ENCODE data around the gene KCNQ2.

Gene KCNQ2

DNA sequence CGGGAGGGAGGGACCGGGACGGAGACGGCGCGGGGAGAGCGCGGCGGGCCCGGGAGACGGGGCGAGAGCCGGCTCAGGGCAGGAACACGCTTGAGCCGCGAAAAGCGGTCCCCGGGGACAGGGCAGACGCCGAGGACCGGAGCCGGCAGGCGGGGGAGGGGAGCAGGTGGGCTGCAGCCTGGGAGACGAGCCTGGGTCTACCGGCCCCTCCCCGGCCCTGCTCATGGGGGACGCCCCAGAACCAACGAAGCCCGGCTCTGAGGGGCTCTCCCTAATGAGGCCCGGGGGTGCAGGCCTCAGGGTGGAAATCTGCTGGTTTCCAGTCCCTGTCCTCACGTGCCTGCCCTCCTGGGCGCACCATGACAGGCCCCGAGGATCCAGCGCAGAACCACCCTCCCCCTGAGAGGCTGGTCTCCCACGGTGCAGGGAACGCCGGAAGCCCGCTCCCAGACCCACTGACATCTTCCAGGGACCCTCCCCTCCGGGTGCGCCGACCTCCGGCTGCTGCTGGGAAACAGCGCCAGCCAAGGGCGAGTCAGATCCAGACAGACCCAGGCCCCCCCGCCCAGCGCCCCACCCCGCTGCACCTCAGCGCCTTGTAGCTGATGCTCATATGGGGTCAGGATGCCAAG lies 27.0 kb upstream of the KCNQ2 start:
- Histone ChIP-seq H3K27ac (replicated peaks) (no peak overlapping the region), H3K27me3 (ENCODE audit: insufficient read depth, poor library complexity, severe bottlenecking) (peaks cover 25% of the 10 kb centered on the region), H3K4me3 (replicated peaks; ENCODE audit: insufficient read depth, low read length) (no peak overlapping the region)
- no peak for DNase-seq (ENCODE audit: low read depth in 1 of 2, low spot score in 1 of 2)
- TF ChIP-seq SPI1 (IDR thresholded peaks at IDR 0.05; ENCODE audit: borderline replicate concordance, low read depth), result no peak
- no peak for TF ChIP-seq POLR2AphosphoS5 (IDR thresholded peaks at IDR 0.05; ENCODE audit: low read depth)
- TF ChIP-seq CTCF (IDR thresholded peaks at IDR 0.05; ENCODE audit: insufficient read depth, low read length), result no peak
- TF ChIP-seq, protein P1, sequence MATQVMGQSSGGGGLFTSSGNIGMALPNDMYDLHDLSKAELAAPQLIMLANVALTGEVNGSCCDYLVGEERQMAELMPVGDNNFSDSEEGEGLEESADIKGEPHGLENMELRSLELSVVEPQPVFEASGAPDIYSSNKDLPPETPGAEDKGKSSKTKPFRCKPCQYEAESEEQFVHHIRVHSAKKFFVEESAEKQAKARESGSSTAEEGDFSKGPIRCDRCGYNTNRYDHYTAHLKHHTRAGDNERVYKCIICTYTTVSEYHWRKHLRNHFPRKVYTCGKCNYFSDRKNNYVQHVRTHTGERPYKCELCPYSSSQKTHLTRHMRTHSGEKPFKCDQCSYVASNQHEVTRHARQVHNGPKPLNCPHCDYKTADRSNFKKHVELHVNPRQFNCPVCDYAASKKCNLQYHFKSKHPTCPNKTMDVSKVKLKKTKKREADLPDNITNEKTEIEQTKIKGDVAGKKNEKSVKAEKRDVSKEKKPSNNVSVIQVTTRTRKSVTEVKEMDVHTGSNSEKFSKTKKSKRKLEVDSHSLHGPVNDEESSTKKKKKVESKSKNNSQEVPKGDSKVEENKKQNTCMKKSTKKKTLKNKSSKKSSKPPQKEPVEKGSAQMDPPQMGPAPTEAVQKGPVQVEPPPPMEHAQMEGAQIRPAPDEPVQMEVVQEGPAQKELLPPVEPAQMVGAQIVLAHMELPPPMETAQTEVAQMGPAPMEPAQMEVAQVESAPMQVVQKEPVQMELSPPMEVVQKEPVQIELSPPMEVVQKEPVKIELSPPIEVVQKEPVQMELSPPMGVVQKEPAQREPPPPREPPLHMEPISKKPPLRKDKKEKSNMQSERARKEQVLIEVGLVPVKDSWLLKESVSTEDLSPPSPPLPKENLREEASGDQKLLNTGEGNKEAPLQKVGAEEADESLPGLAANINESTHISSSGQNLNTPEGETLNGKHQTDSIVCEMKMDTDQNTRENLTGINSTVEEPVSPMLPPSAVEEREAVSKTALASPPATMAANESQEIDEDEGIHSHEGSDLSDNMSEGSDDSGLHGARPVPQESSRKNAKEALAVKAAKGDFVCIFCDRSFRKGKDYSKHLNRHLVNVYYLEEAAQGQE (IDR thresholded peaks at IDR 0.05; ENCODE audit: insufficient replicate concordance, low read depth), result no peak
- TF ChIP-seq GABPA (IDR thresholded peaks at IDR 0.05; ENCODE audit: low read depth), result no peak

DNA sequence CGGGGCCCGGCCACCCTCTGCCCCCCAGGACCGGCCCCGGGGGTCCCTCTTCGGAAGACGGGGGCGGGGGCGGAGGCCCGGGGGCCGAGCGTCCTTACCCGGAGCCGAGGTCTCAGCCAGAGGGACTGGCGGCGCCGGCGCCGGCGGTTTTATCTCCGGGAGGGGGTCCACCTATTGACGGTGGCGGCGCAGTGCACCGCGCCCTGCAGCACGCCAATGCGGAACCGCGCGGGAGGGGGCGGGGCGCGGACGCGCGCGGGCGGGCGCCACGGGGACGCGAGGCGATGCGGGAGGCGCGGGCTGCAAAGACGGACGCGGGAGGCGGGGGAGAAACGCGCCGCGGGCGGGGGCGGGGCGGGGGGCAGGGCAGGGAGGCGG lies 26.5 kb upstream of the KCNQ2 start, which contains the start of gene EEF1A2:
TSS of gene EEF1A2 (minus strand) at position 124 of the 378 bp plus-strand sequence. CDS start 1,320 bp downstream, outside the sequence.
- Histone ChIP-seq H3K27ac (replicated peaks) (no peak within 1 kb of the TSS), H3K4me3 (replicated peaks; ENCODE audit: insufficient read depth, low read length) (no peak within 1 kb of the TSS), H3K27me3 (ENCODE audit: insufficient read depth, poor library complexity, severe bottlenecking) (peaks cover 25% of the 10 kb centered on the region)
- no peak for DNase-seq (ENCODE audit: low read depth in 1 of 2, low spot score in 1 of 2)
- TF ChIP-seq POLR2AphosphoS5 (IDR thresholded peaks at IDR 0.05; ENCODE audit: low read depth), result no peak
- TF ChIP-seq CTCF (IDR thresholded peaks at IDR 0.05; ENCODE audit: insufficient read depth, low read length), result no peak
- TF ChIP-seq GABPA (IDR thresholded peaks at IDR 0.05; ENCODE audit: low read depth), result no peak
- no peak for TF ChIP-seq SPI1 (IDR thresholded peaks at IDR 0.05; ENCODE audit: borderline replicate concordance, low read depth)

- Histone ChIP-seq H3K4me3 (replicated peaks; ENCODE audit: insufficient read depth, low read length) (no peak overlapping the region), H3K27me3 (ENCODE audit: insufficient read depth, poor library complexity, severe bottlenecking) (peaks cover 25% of the 10 kb centered on the region), H3K27ac (replicated peaks) (no peak overlapping the region)
- no peak for DNase-seq (ENCODE audit: low read depth in 1 of 2, low spot score in 1 of 2)
- TF ChIP-seq CTCF (IDR thresholded peaks at IDR 0.05; ENCODE audit: insufficient read depth, low read length), result no peak
Observed at GRCh38 chr20:63497946-63498935, 25.8 kb upstream of the KCNQ2 start.

DNA sequence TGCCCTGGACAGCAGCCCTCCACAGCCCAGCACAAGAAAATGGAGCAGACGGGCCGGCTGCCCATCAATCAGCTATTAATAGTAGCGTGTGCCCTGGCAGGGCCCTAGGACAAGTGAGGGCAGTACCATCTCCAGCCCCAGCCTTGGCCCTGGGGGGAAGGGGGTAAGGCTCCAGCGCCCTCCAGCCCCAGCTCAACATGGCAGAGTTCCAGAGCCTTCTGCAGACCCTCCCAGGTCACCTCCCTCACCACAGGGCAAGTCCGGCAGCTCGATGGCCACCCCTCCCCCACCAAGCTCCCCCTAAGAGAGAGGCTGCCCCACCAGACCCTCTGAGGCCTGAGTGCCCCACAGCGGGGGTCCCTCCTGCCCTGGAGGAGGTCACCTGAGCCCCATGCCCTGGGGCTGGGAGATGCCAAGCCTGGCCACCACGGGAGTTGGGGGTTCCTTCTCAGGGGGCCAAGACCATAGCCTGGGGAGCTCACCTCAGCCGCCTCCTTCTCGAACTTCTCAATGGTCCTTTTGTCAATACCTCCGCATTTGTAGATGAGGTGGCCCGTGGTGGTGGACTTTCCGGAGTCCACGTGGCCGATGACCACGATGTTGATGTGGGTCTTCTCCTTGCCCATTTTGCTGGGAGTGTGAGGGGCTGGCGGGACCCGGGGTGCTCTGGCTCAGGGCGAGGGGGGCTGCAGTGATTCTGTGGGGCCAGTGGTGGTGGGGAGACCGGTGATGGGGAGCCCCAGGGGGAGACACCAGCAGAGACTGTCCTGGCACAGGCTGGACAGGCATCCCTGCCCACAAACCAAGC lies 24.9 kb upstream of the KCNQ2 start:
- DNase-seq (ENCODE audit: low read depth in 1 of 2, low spot score in 1 of 2), result no peak
- no peak for TF ChIP-seq CTCF (IDR thresholded peaks at IDR 0.05; ENCODE audit: insufficient read depth, low read length)
- TF ChIP-seq POLR2AphosphoS5 (IDR thresholded peaks at IDR 0.05; ENCODE audit: low read depth), result no peak
- TF ChIP-seq GABPA (IDR thresholded peaks at IDR 0.05; ENCODE audit: low read depth), result no peak
- TF ChIP-seq, protein P1 (IDR thresholded peaks at IDR 0.05; ENCODE audit: insufficient replicate concordance, low read depth), result no peak
- no peak for TF ChIP-seq SPI1 (IDR thresholded peaks at IDR 0.05; ENCODE audit: borderline replicate concordance, low read depth)
- H3K27me3 ChIP-seq (ENCODE audit: insufficient read depth, poor library complexity, severe bottlenecking), result peaks cover 25% of the 10 kb centered on the region
- H3K4me3 ChIP-seq (replicated peaks; ENCODE audit: insufficient read depth, low read length), result no peak overlapping the region
- H3K27ac ChIP-seq (replicated peaks), result no peak overlapping the region

Measured in HL-60 (cell line).